GM12878 (cell line): Measurements from ENCODE around the gene BATF. TPM values are rescaled to one million over a fixed set of nuclear protein-coding genes. Genes with fewer than 3 reads are reported as not detected.

Source experiments
- ATAC-seq: fragments of 200-7000 bp; cut with Tn5 transposase; 3 replicates; pipeline ENCODE4 v1.9.1; 2020; ENCODE audit warnings: mild to moderate bottlenecking, moderate library complexity
- BruUV-seq: library from RNA; stranded (reverse); fragments of 400-500 nt; replicated peaks from 2 replicates; lab custom pipeline; 2021; lab: Mats Ljungman, UMichigan
- CTCF ChIA-PET: fragments of 300-600 bp; sonication (Branson Sonifier 250); formaldehyde crosslinking; extraction: SDS; loops from one replicate; lab custom pipeline; 2021; ENCODE audit warnings: inconsistent platforms; lab: Yijun Ruan, JAX
- POLR2A ChIA-PET: fragments of 350-600 bp; formaldehyde crosslinking; extraction: SDS; loops from one replicate; lab custom pipeline; 2021; ENCODE audit warnings: inconsistent platforms; lab: Charles Lee
- RAD21 ChIA-PET: fragments of 300-600 bp; sonication (Branson Sonifier 250); formaldehyde crosslinking; loops from one replicate; lab custom pipeline; 2023; ENCODE audit warnings: antibody characterized with exemption; ENCODE audit not compliant: unreplicated experiment; lab: Charles Lee
- SMC1A ChIA-PET: fragments of 300-600 bp; sonication (Branson Sonifier 250); formaldehyde crosslinking; loops from one replicate; lab custom pipeline; 2023; ENCODE audit not compliant: unreplicated experiment, uncharacterized antibody; lab: Charles Lee
- DNase-seq: peaks from one replicate; pipeline ENCODE4 v3.0.0-alpha.2; 2011; ENCODE audit warnings: low read depth, low spot score
- FAIRE-seq: peaks from 3 replicates; lab custom pipeline; 2011; peaks lifted over from hg19 to GRCh38; lab: Jason Lieb, UNC
- H2AFZ ChIP-seq: 2 replicates; pipeline ENCODE4 v1.6.0; 2011; ENCODE audit warnings: low read depth, low read length, control low read depth; ENCODE audit not compliant: control insufficient read depth
- H3K27ac ChIP-seq: 2 replicates; pipeline ENCODE4 v1.5.1; 2011; ENCODE audit warnings: control low read depth; ENCODE audit not compliant: control insufficient read depth, insufficient read depth
- H3K27me3 ChIP-seq, 2 experiments: replicated peaks in 1 of 2; 2 replicates each; pipeline versions ENCODE4 v1.6.0 to v1.6.1; 2011; ENCODE audit warnings: low read length in 1 of 2; ENCODE audit not compliant: control insufficient read depth in 2 of 2, insufficient read depth in 2 of 2
- H3K36me3 ChIP-seq, 2 experiments: 2 replicates each; pipeline ENCODE4 v1.5.1; 2011; ENCODE audit warnings: low read length in 1 of 2; ENCODE audit not compliant: control insufficient read depth in 2 of 2, insufficient read depth in 2 of 2
- H3K4me1 ChIP-seq: 2 replicates; pipeline ENCODE4 v1.6.1; 2011; ENCODE audit warnings: mild to moderate bottlenecking, low read length, moderate library complexity, mixed read lengths; ENCODE audit not compliant: control insufficient read depth, insufficient read depth
- H3K4me2 ChIP-seq: 2 replicates; pipeline ENCODE4 v1.6.0; 2011; ENCODE audit warnings: control low read depth; ENCODE audit not compliant: control insufficient read depth, insufficient read depth
- H3K4me3 ChIP-seq: fragments of 200-600 bp; sonication (generic); 2 replicates; pipeline ENCODE4 v1.5.1; 2016
- H3K79me2 ChIP-seq: 2 replicates; pipeline ENCODE4 v1.6.0; 2011; ENCODE audit warnings: low read length; ENCODE audit not compliant: control insufficient read depth, insufficient read depth
- H3K9ac ChIP-seq: 2 replicates; pipeline ENCODE4 v1.8.0; 2011; ENCODE audit warnings: low read length, control low read depth, mixed read lengths; ENCODE audit not compliant: control insufficient read depth, insufficient read depth
- H3K9me3 ChIP-seq: replicated peaks from 3 replicates; pipeline ENCODE4 v1.5.1; 2011; ENCODE audit warnings: mild to moderate bottlenecking, low read length; ENCODE audit not compliant: control insufficient read depth, insufficient read depth
- H4K20me1 ChIP-seq: 2 replicates; pipeline ENCODE4 v1.6.0; 2011; ENCODE audit not compliant: control insufficient read depth, insufficient read depth
- EGR1 ChIP-seq, 2 experiments: IDR thresholded peaks; 1 replicate in 1 of 2; 2 replicates in 1 of 2; pipeline ENCODE4 v1.6.1; 2011 to 2012; ENCODE audit warnings: low read depth in 2 of 2, low read length in 2 of 2, borderline replicate concordance in 1 of 2, mild to moderate bottlenecking in 1 of 2, moderate library complexity in 1 of 2
- ELK1 ChIP-seq: IDR thresholded peaks from 2 replicates; pipeline ENCODE4 v1.6.1; 2012; ENCODE audit warnings: low read depth, low read length, improper control_type of control experiment
- EZH2 ChIP-seq: IDR thresholded peaks from 2 replicates; pipeline ENCODE4 v1.6.1; 2012; ENCODE audit warnings: low read depth, mild to moderate bottlenecking, control low read depth, inconsistent platforms, low read length, borderline replicate concordance; ENCODE audit not compliant: control insufficient read depth
- FOXM1 ChIP-seq: IDR thresholded peaks from 2 replicates; pipeline ENCODE4 v1.6.1; 2012; ENCODE audit warnings: low read depth, mild to moderate bottlenecking, inconsistent platforms, low read length, moderate library complexity
- IKZF1 ChIP-seq: fragments of 450-650 bp; conservative IDR thresholded peaks from 2 replicates; pipeline ENCODE4 v1.6.1; 2017; ENCODE audit warnings: antibody characterized with exemption, mild to moderate bottlenecking
- JUNB ChIP-seq: IDR thresholded peaks from 2 replicates; pipeline ENCODE4 v1.6.1; 2016; ENCODE audit warnings: antibody characterized with exemption, mild to moderate bottlenecking
- MAX ChIP-seq: IDR thresholded peaks from 2 replicates; pipeline ENCODE4 v1.6.1; 2012; ENCODE audit warnings: low read depth, low read length, improper control_type of control experiment
- NFIC ChIP-seq: IDR thresholded peaks from 2 replicates; pipeline ENCODE4 v1.6.1; 2012; ENCODE audit warnings: low read depth, mild to moderate bottlenecking, inconsistent platforms, low read length, moderate library complexity
- RB1 ChIP-seq: fragments of 450-650 bp; formaldehyde crosslinking; IDR thresholded peaks from 2 replicates; pipeline ENCODE4 v1.6.1; 2017; ENCODE audit warnings: mild to moderate bottlenecking, borderline replicate concordance
- RUNX3 ChIP-seq: IDR thresholded peaks from 2 replicates; pipeline ENCODE4 v1.6.1; 2012; ENCODE audit warnings: low read length, inconsistent platforms
- SMC3 ChIP-seq: IDR thresholded peaks from 2 replicates; pipeline ENCODE4 v1.6.1; 2011; ENCODE audit warnings: low read length, improper control_type of control experiment, borderline replicate concordance
- TARDBP ChIP-seq: IDR thresholded peaks from 2 replicates; pipeline ENCODE4 v1.6.1; 2016; ENCODE audit warnings: borderline replicate concordance
- USF1 ChIP-seq: IDR thresholded peaks from 2 replicates; pipeline ENCODE4 v1.6.1; 2011; ENCODE audit warnings: borderline replicate concordance, low read depth, mild to moderate bottlenecking, moderate library complexity, mixed read lengths, low read length; ENCODE audit not compliant: insufficient read depth; ENCODE audit errors: extremely low read length
- WGBS: methylation state at CpG from one replicate; pipeline ENCODE4 v1.1.6; 2016; ENCODE audit warnings: low lambda C conversion rate; ENCODE audit not compliant: insufficient replicate concordance, insufficient coverage; ENCODE audit errors: missing lambda C conversion rate; 5-methylcytosine and 5-hydroxymethylcytosine counted together
- in situ Hi-C: fragments of 300-500 bp; cut with MboI; formaldehyde crosslinking; loops from 9 replicates; pipeline ENCODE4 v1.14.3; 2018; ENCODE audit warnings: mixed read lengths
- intact Hi-C: fragments of 100-400 bp; cut with micrococcal nuclease; formaldehyde crosslinking; loops from one replicate; pipeline ENCODE4 v1.14.2; 2022; ENCODE audit not compliant: unreplicated experiment
- polyA plus RNA-seq, 11 experiments: library from polyadenylated mRNA; depleted of rRNA in 4 of 11; unstranded in 6 of 11; stranded (reverse) in 5 of 11; fragments of >200 nt; fragmentation: Nextera tagmentation in 4 of 11; fragmentation: Illumina TruSeq in 1 of 11; extraction: Ambion mirVana in 4 of 11; extraction: Trizol in 1 of 11; gene quantifications; 1 replicate in 1 of 11; 2 replicates in 10 of 11; pipeline versions ENCODE4 v1.2.1 to v1.2.3, GENCODE V29; 2011 to 2016; ENCODE audit warnings: inconsistent platforms in 2 of 11, missing spikeins in 2 of 11, low read depth in 1 of 11
- total RNA-seq, 4 experiments: library from RNA; depleted of rRNA in 3 of 4; stranded (reverse); fragments of >200 nt in 3 of 4; fragmentation: Illumina TruSeq in 1 of 4; extraction: Trizol in 1 of 4; gene quantifications; 2 replicates each; pipeline versions ENCODE4 v1.2.1 to v1.2.3, GENCODE V29; 2013 to 2021
- TF ChIP-seq, protein P1 (sequence below): fragments of 450-650 bp; IDR thresholded peaks from 2 replicates; pipeline ENCODE4 v1.6.1; 2017; ENCODE audit warnings: low read depth, mild to moderate bottlenecking, moderate library complexity
- TF ChIP-seq, protein P2 (sequence below): IDR thresholded peaks from 2 replicates; pipeline ENCODE4 v1.6.1; 2011; ENCODE audit warnings: mild to moderate bottlenecking, low read depth, low read length, moderate library complexity; ENCODE audit not compliant: insufficient replicate concordance

BATF gene
- total and polyA plus RNA-seq, 10 of the 15 experiments (the other 5 are each of a cell fraction or from before 2014, with no cell fraction given), result 10.0 to 154 (median 103) TPM

DNA sequence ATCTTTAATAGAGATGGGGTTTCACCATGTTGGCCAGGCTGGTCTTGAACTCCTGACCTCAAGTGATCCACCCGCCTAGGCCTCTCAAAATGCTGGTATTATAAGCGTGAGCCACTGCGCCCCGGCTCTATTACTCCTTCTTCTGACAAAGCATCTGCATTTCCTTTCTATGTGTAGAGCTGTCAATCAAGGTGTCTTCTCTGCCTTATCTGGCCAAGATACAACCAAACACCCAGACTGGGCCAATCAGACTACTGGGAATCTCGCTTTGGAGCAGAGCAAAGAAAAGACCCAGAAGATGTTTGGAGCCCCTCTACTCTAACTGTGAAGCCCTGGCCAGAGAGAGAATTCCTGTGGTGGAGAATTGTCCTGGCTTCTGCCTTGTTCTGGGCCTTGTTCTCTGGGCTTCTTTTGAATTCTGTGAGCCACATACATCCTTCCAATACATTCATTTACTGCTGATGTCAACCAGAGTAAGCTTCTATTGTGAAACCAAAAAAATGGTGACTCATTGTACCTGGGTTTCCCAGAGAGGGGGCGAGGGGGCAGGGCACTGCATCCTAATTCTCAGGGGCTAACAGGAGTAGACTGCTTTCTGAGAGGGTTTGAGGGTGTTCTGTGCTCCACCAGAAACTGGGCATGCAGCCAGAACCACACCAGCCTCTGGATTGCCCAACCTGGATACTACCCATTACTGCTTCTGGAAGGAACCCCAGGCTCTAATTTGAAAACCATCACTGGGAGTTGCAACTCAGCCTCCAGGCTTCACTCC lies 37.4 kb downstream of the BATF start:
- peak overlapping the region; percentile 7; the same call in 1 of the 2 replicates for H3K9ac ChIP-seq
- ChIA-PET POLR2A (interaction anchor here (1.0 to 3.5 kb wide), 4 partner anchors 10 to 63 kb away, joined by 3 to 14 read pairs (median 4); no protein-coding TSS in a partner anchor), CTCF (interaction anchor here (0.6 to 7.1 kb wide), 15 partner anchors 9 to 252 kb away, joined by 3 to 286 read pairs (median 32); partner anchors contain the start of gene BATF), SMC1A (interaction anchor here (0.9 to 6.3 kb wide), 14 partner anchors 8 to 264 kb away, joined by 3 to 232 read pairs (median 20); partner anchors contain the start of genes BATF and FLVCR2), RAD21 (interaction anchor here (0.6 to 6.2 kb wide), 16 partner anchors 10 to 254 kb away, joined by 3 to 167 read pairs (median 17); partner anchors contain the start of genes BATF and FLVCR2)
- BruUV-seq, result no TSS peak
- H2AFZ ChIP-seq, result no peak overlapping the region
- intact Hi-C loops (loop anchor here (2.0 to 10.0 kb wide), 2 partner anchors 71 to 425 kb away; no protein-coding TSS in a partner anchor), in situ Hi-C loops (loop anchor here (5.0 kb wide), 2 partner anchors 252 to 432 kb away; partner anchors contain the start of gene NEK9)
- FAIRE-seq, result no peak
- H3K79me2 ChIP-seq, result no peaks in the 10 kb centered on the region
- DNase-seq, result no peak
- no peaks in the 10 kb centered on the region for H3K27me3 ChIP-seq
- peaks cover 27% of the 10 kb centered on the region for H3K4me1 ChIP-seq
- no peaks in the 10 kb centered on the region for H3K36me3 ChIP-seq
- no peak overlapping the region for H3K4me3 ChIP-seq
- H3K9me3 ChIP-seq, result peaks cover 5% of the 10 kb centered on the region; the same call in 2 of the 3 replicates
- ATAC-seq, result peak; percentile 83
- 74% methylated on average over 6 of the region's 6 CpGs for WGBS
- H3K27ac ChIP-seq, result no peak overlapping the region
- no peaks in the 10 kb centered on the region for H4K20me1 ChIP-seq
- H3K4me2 ChIP-seq, result no peak overlapping the region
- peak; percentile 59; the same call in 1 of the 2 replicates for TF ChIP-seq NFIC
- TF ChIP-seq, protein P1, sequence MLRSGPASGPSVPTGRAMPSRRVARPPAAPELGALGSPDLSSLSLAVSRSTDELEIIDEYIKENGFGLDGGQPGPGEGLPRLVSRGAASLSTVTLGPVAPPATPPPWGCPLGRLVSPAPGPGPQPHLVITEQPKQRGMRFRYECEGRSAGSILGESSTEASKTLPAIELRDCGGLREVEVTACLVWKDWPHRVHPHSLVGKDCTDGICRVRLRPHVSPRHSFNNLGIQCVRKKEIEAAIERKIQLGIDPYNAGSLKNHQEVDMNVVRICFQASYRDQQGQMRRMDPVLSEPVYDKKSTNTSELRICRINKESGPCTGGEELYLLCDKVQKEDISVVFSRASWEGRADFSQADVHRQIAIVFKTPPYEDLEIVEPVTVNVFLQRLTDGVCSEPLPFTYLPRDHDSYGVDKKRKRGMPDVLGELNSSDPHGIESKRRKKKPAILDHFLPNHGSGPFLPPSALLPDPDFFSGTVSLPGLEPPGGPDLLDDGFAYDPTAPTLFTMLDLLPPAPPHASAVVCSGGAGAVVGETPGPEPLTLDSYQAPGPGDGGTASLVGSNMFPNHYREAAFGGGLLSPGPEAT, result no peak
- TF ChIP-seq, protein P2, sequence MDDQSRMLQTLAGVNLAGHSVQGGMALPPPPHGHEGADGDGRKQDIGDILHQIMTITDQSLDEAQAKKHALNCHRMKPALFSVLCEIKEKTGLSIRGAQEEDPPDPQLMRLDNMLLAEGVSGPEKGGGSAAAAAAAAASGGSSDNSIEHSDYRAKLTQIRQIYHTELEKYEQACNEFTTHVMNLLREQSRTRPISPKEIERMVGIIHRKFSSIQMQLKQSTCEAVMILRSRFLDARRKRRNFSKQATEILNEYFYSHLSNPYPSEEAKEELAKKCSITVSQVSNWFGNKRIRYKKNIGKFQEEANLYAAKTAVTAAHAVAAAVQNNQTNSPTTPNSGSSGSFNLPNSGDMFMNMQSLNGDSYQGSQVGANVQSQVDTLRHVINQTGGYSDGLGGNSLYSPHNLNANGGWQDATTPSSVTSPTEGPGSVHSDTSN, result peak; percentile 72
- TF ChIP-seq RUNX3, result peak; percentile 71; the same call in 1 of the 2 replicates
- TF ChIP-seq JUNB, result peak; percentile 78
- TF ChIP-seq IKZF1, result 0 out of 2 replicates have a peak, but pooled peaks have one; percentile 11
- TF ChIP-seq MAX, result no peak
- no peak for TF ChIP-seq TARDBP
- peak in 1 of 2 experiments; percentile 57; a peak in 1 of 3 replicates for TF ChIP-seq EGR1 (IDR thresholded peaks at IDR 0.05; ENCODE audit: borderline replicate concordance in 1 of 2, low read depth in 2 of 2, low read length in 2 of 2)
- TF ChIP-seq ELK1, result no peak
- TF ChIP-seq FOXM1, result peak; percentile 35; the same call in 1 of the 2 replicates
- TF ChIP-seq EZH2, result no peak
- no peak for TF ChIP-seq RB1
- TF ChIP-seq USF1, result no peak
- TF ChIP-seq SMC3, result no peak
